ENCODE measurements around the gene PSMG3.
A peak's percentile ranks its signal among the peaks of the same experiment; 100 is the strongest.

The PSMG3 gene

GRCh38 chr7:1578513-1578912 is 8.7 kb upstream of the PSMG3 start:
- no peak for DNase-seq

- no peak for DNase-seq
Observed at GRCh38 chr7:1576521-1577253, 6.9 kb upstream of the PSMG3 start.

- DNase-seq: no peak
Observed at GRCh38 chr7:1575809-1576208, 6.0 kb upstream of the PSMG3 start.

GRCh38 chr7:1572111-1572822 is 2.4 kb upstream of the PSMG3 start:
- no peak for DNase-seq

GRCh38 chr7:1569440-1569832 is 396 bp downstream of the PSMG3 start:
- DNase-seq: no peak

- peak; percentile 18 for DNase-seq
Observed at GRCh38 chr7:1569016-1569415, 816 bp downstream of the PSMG3 start.

GRCh38 chr7:1567896-1568510 is 1.8 kb downstream of the PSMG3 start:
- no peak for DNase-seq

GRCh38 chr7:1567049-1567771 is 2.6 kb downstream of the PSMG3 start:
- DNase-seq: no peak

GRCh38 chr7:1566687-1567048 is 3.2 kb downstream of the PSMG3 start:
- DNase-seq: no peak

- DNase-seq: no peak
Observed at GRCh38 chr7:1564603-1565022, 5.2 kb downstream of the PSMG3 start.

- no peak for DNase-seq
Observed at GRCh38 chr7:1563981-1564602, 5.7 kb downstream of the PSMG3 start.

GRCh38 chr7:1562597-1563051 is 7.2 kb downstream of the PSMG3 start:
- DNase-seq: no peak

GRCh38 chr7:1562116-1562515 is 7.7 kb downstream of the PSMG3 start:
- no peak for DNase-seq

- DNase-seq: no peak
Observed at GRCh38 chr7:1561036-1561940, 8.5 kb downstream of the PSMG3 start.

GRCh38 chr7:1560620-1561031 is 9.2 kb downstream of the PSMG3 start:
- no peak for DNase-seq

- no peak for DNase-seq
Observed at GRCh38 chr7:1559626-1560590, 9.9 kb downstream of the PSMG3 start.

GRCh38 chr7:1558841-1559625 is 10.8 kb downstream of the PSMG3 start:
- DNase-seq: no peak

- DNase-seq: no peak
Observed at GRCh38 chr7:1558181-1558811, 11.5 kb downstream of the PSMG3 start.

- DNase-seq: no peak
Observed at GRCh38 chr7:1557771-1558170, 12.1 kb downstream of the PSMG3 start.

Data from NCI-H2029 (cell line).